PC-3 (cell line): ENCODE measurements around the gene CLEC4A. TPM values are rescaled to one million over a fixed set of nuclear protein-coding genes. Genes with fewer than 3 reads are reported as not detected.
A peak's percentile ranks its signal among the peaks of the same experiment; 100 is the strongest.

Source experiments
- ATAC-seq: fragments of 200-7000 bp; cut with Tn5 transposase; 2 replicates; pipeline ENCODE4 v1.9.1; 2020; ENCODE audit warnings: mild to moderate bottlenecking, moderate library complexity
- BruUV-seq: library from RNA; stranded (reverse); fragments of 400-500 nt; replicated peaks from 2 replicates; lab custom pipeline; 2021; lab: Mats Ljungman, UMichigan
- CTCF ChIA-PET: fragments of 300-600 bp; sonication (Branson Sonifier 250); formaldehyde crosslinking; loops from one replicate; lab custom pipeline; 2022; ENCODE audit warnings: antibody characterized with exemption; lab: Charles Lee
- POLR2A ChIA-PET: fragments of 300-600 bp; sonication (Branson Sonifier 250); formaldehyde crosslinking; loops from one replicate; lab custom pipeline; 2022; ENCODE audit warnings: antibody characterized with exemption; ENCODE audit not compliant: unreplicated experiment; lab: Charles Lee
- DNase-seq: peaks from one replicate; pipeline ENCODE4 v3.0.0-alpha.2; 2015
- H2AFZ ChIP-seq: fragments of 300-600 bp; sonication (generic); 2 replicates; pipeline ENCODE4 v1.6.0; 2016; ENCODE audit warnings: antibody characterized with exemption, low read length
- H3F3A ChIP-seq: fragments of 300-600 bp; sonication (generic); one replicate; pipeline ENCODE4 v1.6.0; 2017; ENCODE audit warnings: antibody characterized with exemption, low read length, control low read depth, mild to moderate bottlenecking; ENCODE audit not compliant: unreplicated experiment
- H3K27ac ChIP-seq: fragments of 300-600 bp; sonication (generic); 2 replicates; pipeline ENCODE4 v1.5.1; 2016; ENCODE audit warnings: mild to moderate bottlenecking, low read length
- H3K27me3 ChIP-seq: fragments of 300-600 bp; sonication (generic); 2 replicates; pipeline ENCODE4 v1.6.1; 2016; ENCODE audit warnings: low read length, mixed read lengths
- H3K36me3 ChIP-seq: fragments of 300-600 bp; sonication (generic); 2 replicates; pipeline ENCODE4 v1.6.1; 2016; ENCODE audit warnings: low read depth, mixed run types, low read length, mixed read lengths
- H3K4me1 ChIP-seq: fragments of 300-600 bp; sonication (generic); 2 replicates; pipeline ENCODE4 v1.5.1; 2016; ENCODE audit warnings: low read length; ENCODE audit not compliant: insufficient read depth
- H3K4me2 ChIP-seq: fragments of 300-600 bp; sonication (generic); 2 replicates; pipeline ENCODE4 v1.6.0; 2016; ENCODE audit warnings: low read length
- H3K4me3 ChIP-seq: fragments of 300-600 bp; sonication (generic); 2 replicates; pipeline ENCODE4 v1.5.1; 2016; ENCODE audit warnings: mild to moderate bottlenecking, low read length, mixed read lengths
- H3K79me2 ChIP-seq: fragments of 300-600 bp; sonication (generic); 2 replicates; pipeline ENCODE4 v1.6.1; 2017; ENCODE audit warnings: low read length, mixed read lengths
- H3K9ac ChIP-seq: fragments of 300-600 bp; sonication (generic); 2 replicates; pipeline ENCODE4 v1.6.0; 2016; ENCODE audit warnings: mild to moderate bottlenecking, low read length
- H3K9me2 ChIP-seq: fragments of 300-600 bp; sonication (generic); replicated peaks from 2 replicates; pipeline ENCODE4 v1.6.1; 2016; ENCODE audit warnings: mixed run types, low read length, mixed read lengths
- H3K9me3 ChIP-seq: fragments of 300-600 bp; sonication (generic); 2 replicates; pipeline ENCODE4 v1.6.1; 2016; ENCODE audit warnings: low read length, mixed read lengths
- H4K20me1 ChIP-seq: fragments of 300-600 bp; sonication (generic); 2 replicates; pipeline ENCODE4 v1.6.1; 2016; ENCODE audit warnings: low read length, mixed read lengths
- CTCF ChIP-seq: fragments of 300-600 bp; sonication (generic); conservative IDR thresholded peaks from 2 replicates; pipeline ENCODE4 v1.5.1; 2017; ENCODE audit warnings: antibody characterized with exemption, low read depth, mild to moderate bottlenecking, low read length
- EZH2 ChIP-seq: fragments of 300-600 bp; sonication (generic); IDR thresholded peaks from one replicate; pipeline ENCODE4 v1.6.1; 2017; ENCODE audit warnings: antibody characterized with exemption, mild to moderate bottlenecking, low read length; ENCODE audit not compliant: unreplicated experiment
- EZH2phosphoT487 ChIP-seq: fragments of 300-600 bp; sonication (generic); IDR thresholded peaks from 2 replicates; pipeline ENCODE4 v1.6.1; 2018; ENCODE audit warnings: mild to moderate bottlenecking, antibody characterized with exemption, low read length, borderline replicate concordance
- intact Hi-C: fragments of 100-400 bp; cut with micrococcal nuclease; formaldehyde crosslinking; loops from 2 replicates; pipeline ENCODE4 v1.9.0; 2023
- total RNA-seq: library from RNA; depleted of rRNA; stranded (reverse); fragments of >200 nt; gene quantifications from 2 replicates; pipeline ENCODE4 v1.2.3, GENCODE V29; 2014

CLEC4A gene
- total RNA-seq, 1 experiment from 2014 or later: 0.51 TPM

- Histone ChIP-seq H3F3A (no peaks in the 10 kb centered on the region), H3K9me3 (no peaks in the 10 kb centered on the region), H3K27ac (no peak overlapping the region), H3K9me2 (no peaks in the 10 kb centered on the region), H3K36me3 (no peaks in the 10 kb centered on the region), H4K20me1 (no peaks in the 10 kb centered on the region), H3K4me3 (no peak overlapping the region), H3K4me2 (no peak overlapping the region), H2AFZ (no peak overlapping the region), H3K4me1 (peaks cover 29% of the 10 kb centered on the region), H3K27me3 (no peaks in the 10 kb centered on the region), H3K79me2 (peaks cover 32% of the 10 kb centered on the region), H3K9ac (no peak overlapping the region)
- DNase-seq: no peak
- CTCF ChIA-PET: interaction anchor here (0.6 to 2.4 kb wide), 2 partner anchors 33 to 389 kb away, joined by 3 to 23 read pairs; no protein-coding TSS in a partner anchor
- intact Hi-C loops: loop anchor here (1.0 to 5.0 kb wide), 2 partner anchors 33 to 47 kb away; partner anchors contain the start of gene FOXJ2
- BruUV-seq: no TSS peak
- no peak for TF ChIP-seq EZH2phosphoT487
- TF ChIP-seq EZH2: no peak
- no peak for TF ChIP-seq CTCF
- no peak for ATAC-seq
- POLR2A ChIA-PET: no interaction called here
Measured at GRCh38 chr12:8078916-8079315, 44.5 kb upstream of the CLEC4A start.

GRCh38 chr12:8080120-8080519 is 43.3 kb upstream of the CLEC4A start:
- ChIA-PET POLR2A (no interaction called here), CTCF (no interaction called here)
- H3K36me3 ChIP-seq: no peaks in the 10 kb centered on the region
- H3K4me3 ChIP-seq: no peak overlapping the region
- peak overlapping the region; percentile 95; the same call in 1 of the 2 replicates for H3K4me2 ChIP-seq
- DNase-seq (no peak), ATAC-seq (no peak)
- H3K4me1 ChIP-seq: peaks cover 29% of the 10 kb centered on the region
- no peak overlapping the region for H3K9ac ChIP-seq
- H3K9me3 ChIP-seq: no peaks in the 10 kb centered on the region
- H2AFZ ChIP-seq: no peak overlapping the region
- intact Hi-C loops: no loop called here
- H3K79me2 ChIP-seq: peaks cover 44% of the 10 kb centered on the region
- H3K9me2 ChIP-seq: no peaks in the 10 kb centered on the region
- H3K27ac ChIP-seq: no peak overlapping the region
- BruUV-seq: no TSS peak
- no peaks in the 10 kb centered on the region for H4K20me1 ChIP-seq
- no peaks in the 10 kb centered on the region for H3K27me3 ChIP-seq
- no peaks in the 10 kb centered on the region for H3F3A ChIP-seq
- TF ChIP-seq EZH2phosphoT487: no peak
- no peak for TF ChIP-seq EZH2
- TF ChIP-seq CTCF: no peak

GRCh38 chr12:8081251-8081920 is 42.0 kb upstream of the CLEC4A start:
- Histone ChIP-seq H3F3A (no peaks in the 10 kb centered on the region), H3K27ac (peak overlapping the region; percentile 79), H3K36me3 (no peaks in the 10 kb centered on the region), H3K27me3 (no peaks in the 10 kb centered on the region), H3K9me2 (no peaks in the 10 kb centered on the region), H3K4me3 (peak overlapping the region; percentile 94), H2AFZ (peak overlapping the region; percentile 79), H3K9me3 (no peaks in the 10 kb centered on the region), H4K20me1 (no peaks in the 10 kb centered on the region), H3K9ac (peak overlapping the region; percentile 88), H3K4me2 (peak overlapping the region; percentile 95), H3K4me1 (peaks cover 29% of the 10 kb centered on the region), H3K79me2 (peaks cover 57% of the 10 kb centered on the region)
- DNase-seq: no peak
- BruUV-seq: TSS peak; percentile 95
- CTCF ChIA-PET: no interaction called here
- intact Hi-C loops: no loop called here
- ATAC-seq: peak; percentile 30
- POLR2A ChIA-PET: no interaction called here
- TF ChIP-seq EZH2 (no peak), EZH2phosphoT487 (no peak), CTCF (no peak)
